Measurements from ENCODE around the gene TRAF4. TPM values are rescaled to one million over a fixed set of nuclear protein-coding genes. Genes with fewer than 3 reads are reported as not detected.
A peak's percentile ranks its signal among the peaks of the same experiment; 100 is the strongest.

TRAF4 gene
- total RNA-seq, 4 donors from 2014 or later: 26.7 to 38.4 (median 35.3) TPM

GRCh38 chr17:28763137-28763799 is 19.5 kb downstream of the TRAF4 start:
- no peak overlapping the region for H3K27ac ChIP-seq
- WGBS: 88% methylated on average over 1 of the region's 1 CpG
- peak in 1 of 2 donors; percentile 13 for DNase-seq (ENCODE audit: low spot score in 2 of 2)
- TF ChIP-seq POLR2A (IDR thresholded peaks at IDR 0.05) (no peak), POLR2AphosphoS5 (IDR thresholded peaks at IDR 0.05) (no peak), CTCF (IDR thresholded peaks at IDR 0.05) (no peak), EP300 (IDR thresholded peaks at IDR 0.05) (no peak)
- H3K36me3 ChIP-seq: peaks cover 45% of the 10 kb centered on the region
- H3K4me3 ChIP-seq: no peak overlapping the region
- H3K4me1 ChIP-seq: peaks cover 13% of the 10 kb centered on the region
- H3K9me3 ChIP-seq: no peaks in the 10 kb centered on the region
- H3K27me3 ChIP-seq: no peaks in the 10 kb centered on the region

- peak in 1 of 2 donors; percentile 86 for DNase-seq (ENCODE audit: low spot score in 2 of 2)
- Histone ChIP-seq H3K9me3 (no peaks in the 10 kb centered on the region), H3K27me3 (no peaks in the 10 kb centered on the region), H3K36me3 (peaks cover 40% of the 10 kb centered on the region), H3K4me3 (no peak overlapping the region), H3K4me1 (peaks cover 13% of the 10 kb centered on the region), H3K27ac (no peak overlapping the region)
- peak; percentile 83 to 91 for TF ChIP-seq CTCF (IDR thresholded peaks at IDR 0.05)
- TF ChIP-seq POLR2AphosphoS5 (IDR thresholded peaks at IDR 0.05): no peak
- WGBS: 69% methylated on average over 5 of the region's 5 CpGs
Observed at GRCh38 chr17:28763804-28764266, 20.0 kb downstream of the TRAF4 start.

- DNase-seq (ENCODE audit: low spot score in 2 of 2): peak in 1 of 2 donors; percentile 35
- 81% methylated on average over 4 of the region's 4 CpGs for WGBS
- Histone ChIP-seq H3K9me3 (no peaks in the 10 kb centered on the region), H3K27ac (no peak overlapping the region), H3K4me3 (no peak overlapping the region), H3K27me3 (no peaks in the 10 kb centered on the region), H3K36me3 (peaks cover 28% of the 10 kb centered on the region), H3K4me1 (peaks cover 13% of the 10 kb centered on the region)
- no peak for TF ChIP-seq POLR2A (IDR thresholded peaks at IDR 0.05)
- TF ChIP-seq POLR2AphosphoS5 (IDR thresholded peaks at IDR 0.05): no peak
- no peak for TF ChIP-seq EP300 (IDR thresholded peaks at IDR 0.05)
- TF ChIP-seq CTCF (IDR thresholded peaks at IDR 0.05): no peak
Observed at GRCh38 chr17:28765038-28765437, 21.2 kb downstream of the TRAF4 start.

GRCh38 chr17:28773736-28774135 is 29.9 kb downstream of the TRAF4 start:
- DNase-seq (ENCODE audit: low spot score in 2 of 2): no peak
- H3K4me1 ChIP-seq: peaks cover 14% of the 10 kb centered on the region
- no peak overlapping the region for H3K27ac ChIP-seq
- WGBS: 89% methylated on average over 6 of the region's 6 CpGs
- H3K4me3 ChIP-seq: no peak overlapping the region
- TF ChIP-seq CTCF (IDR thresholded peaks at IDR 0.05): no peak
- no peak for TF ChIP-seq POLR2AphosphoS5 (IDR thresholded peaks at IDR 0.05)
- TF ChIP-seq EP300 (IDR thresholded peaks at IDR 0.05): no peak
- TF ChIP-seq POLR2A (IDR thresholded peaks at IDR 0.05): no peak
- H3K9me3 ChIP-seq: no peaks in the 10 kb centered on the region
- no peaks in the 10 kb centered on the region for H3K27me3 ChIP-seq
- H3K36me3 ChIP-seq: no peaks in the 10 kb centered on the region

- TF ChIP-seq POLR2AphosphoS5 (IDR thresholded peaks at IDR 0.05) (no peak), EP300 (IDR thresholded peaks at IDR 0.05) (no peak), CTCF (IDR thresholded peaks at IDR 0.05) (no peak), POLR2A (IDR thresholded peaks at IDR 0.05) (no peak)
- H3K36me3 ChIP-seq: no peaks in the 10 kb centered on the region
- H3K9me3 ChIP-seq: no peaks in the 10 kb centered on the region
- 69% methylated on average over 3 of the region's 3 CpGs for WGBS
- H3K27ac ChIP-seq: no peak overlapping the region
- peaks cover 14% of the 10 kb centered on the region for H3K4me1 ChIP-seq
- no peak overlapping the region for H3K4me3 ChIP-seq
- DNase-seq (ENCODE audit: low spot score in 2 of 2): no peak
- H3K27me3 ChIP-seq: no peaks in the 10 kb centered on the region
Observed at GRCh38 chr17:28774206-28774605, 30.4 kb downstream of the TRAF4 start.

All from suprapubic skin (tissue), 4 donors.